Tibial artery (tissue), 4 donors: ENCODE results near the gene ALMS1.
"Not testable (repeated sequence)": the region's sequence is repeated elsewhere in the genome, so short reads cannot be mapped to it uniquely, and the experiment has no call there.

Experiments used
- DNase-seq, 2 donors: peaks; one replicate each; pipeline ENCODE4 v3.0.0-alpha.2; 2019
- H3K27ac ChIP-seq, 2 donors: fragments of 200-600 bp; sonication (generic) in 1 of 2; 1 replicate in 1 of 2; 2 replicates in 1 of 2; pipeline ENCODE4 v1.5.1; 2018 to 2019; ENCODE audit warnings: mild to moderate bottlenecking in 1 of 2
- H3K27me3 ChIP-seq, 2 donors: fragments of 200-600 bp; sonication (generic) in 1 of 2; one replicate each; pipeline versions ENCODE4 v1.5.1 to v1.6.0; 2016 to 2019
- H3K36me3 ChIP-seq, 3 donors: fragments of 200-600 bp; sonication (generic) in 2 of 3; one replicate each; pipeline ENCODE4 v1.5.1; 2016 to 2019; ENCODE audit warnings: mild to moderate bottlenecking in 2 of 3
- H3K4me1 ChIP-seq, 4 donors: fragments of 200-600 bp; sonication (generic) in 2 of 4; 1 replicate in 3 of 4; 2 replicates in 1 of 4; pipeline ENCODE4 v1.5.1; 2016 to 2019
- H3K4me3 ChIP-seq, 2 donors: fragments of 200-600 bp; sonication (generic) in 1 of 2; 1 replicate in 1 of 2; 2 replicates in 1 of 2; pipeline ENCODE4 v1.5.1; 2018 to 2019; ENCODE audit warnings: mild to moderate bottlenecking in 2 of 2
- H3K9me3 ChIP-seq, 3 donors: fragments of 200-600 bp; sonication (generic) in 1 of 3; one replicate each; pipeline ENCODE4 v1.5.1; 2016 to 2019
- intact Hi-C: fragments of 100-400 bp; cut with DNase I; formaldehyde crosslinking; loops from one replicate; pipeline ENCODE4 v1.15.0; 2023; ENCODE audit warnings: low total_unique reads
- TF ChIP-seq, protein P1 (sequence below), 2 experiments: fragments of 200-600 bp in 1 of 2; fragments of 450-650 bp in 1 of 2; IDR thresholded peaks; one replicate each; pipeline ENCODE4 v1.5.1; 2017 to 2019; ENCODE audit warnings: antibody characterized with exemption in 2 of 2, mild to moderate bottlenecking in 1 of 2, moderate library complexity in 1 of 2

The ALMS1 gene

DNA sequence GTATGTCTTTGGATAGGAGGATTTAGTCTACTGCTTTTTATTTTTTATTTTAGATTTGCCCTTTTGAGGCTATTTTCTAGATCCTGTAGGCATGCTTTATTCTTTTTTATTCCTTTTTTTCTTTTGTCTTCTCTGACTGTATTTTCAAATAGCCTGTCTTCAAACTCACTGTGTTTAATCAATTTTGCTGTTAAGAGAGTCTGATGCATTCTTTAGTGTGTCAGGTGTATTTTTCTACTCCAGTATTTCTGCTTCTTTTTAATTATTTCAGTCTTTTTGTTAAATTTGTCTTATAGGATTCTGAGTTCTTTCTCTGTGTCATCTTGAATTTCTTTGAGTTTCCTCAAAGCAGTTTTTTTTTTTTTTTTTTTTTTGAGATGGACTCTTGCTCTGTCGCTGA, 143.1 kb downstream of the ALMS1 start:
- intact Hi-C loops = no loop called here
- no peaks in the 10 kb centered on the region for H3K4me1 ChIP-seq
- H3K9me3 ChIP-seq = peaks cover 0 to 8% (median 5%) of the 10 kb centered on the region in 3 donors
- no peak overlapping the region for H3K4me3 ChIP-seq
- TF ChIP-seq, protein P1, sequence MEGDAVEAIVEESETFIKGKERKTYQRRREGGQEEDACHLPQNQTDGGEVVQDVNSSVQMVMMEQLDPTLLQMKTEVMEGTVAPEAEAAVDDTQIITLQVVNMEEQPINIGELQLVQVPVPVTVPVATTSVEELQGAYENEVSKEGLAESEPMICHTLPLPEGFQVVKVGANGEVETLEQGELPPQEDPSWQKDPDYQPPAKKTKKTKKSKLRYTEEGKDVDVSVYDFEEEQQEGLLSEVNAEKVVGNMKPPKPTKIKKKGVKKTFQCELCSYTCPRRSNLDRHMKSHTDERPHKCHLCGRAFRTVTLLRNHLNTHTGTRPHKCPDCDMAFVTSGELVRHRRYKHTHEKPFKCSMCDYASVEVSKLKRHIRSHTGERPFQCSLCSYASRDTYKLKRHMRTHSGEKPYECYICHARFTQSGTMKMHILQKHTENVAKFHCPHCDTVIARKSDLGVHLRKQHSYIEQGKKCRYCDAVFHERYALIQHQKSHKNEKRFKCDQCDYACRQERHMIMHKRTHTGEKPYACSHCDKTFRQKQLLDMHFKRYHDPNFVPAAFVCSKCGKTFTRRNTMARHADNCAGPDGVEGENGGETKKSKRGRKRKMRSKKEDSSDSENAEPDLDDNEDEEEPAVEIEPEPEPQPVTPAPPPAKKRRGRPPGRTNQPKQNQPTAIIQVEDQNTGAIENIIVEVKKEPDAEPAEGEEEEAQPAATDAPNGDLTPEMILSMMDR (IDR thresholded peaks at IDR 0.05) = no peak
- peaks cover 37 to 67% (median 52%) of the 10 kb centered on the region in 3 donors for H3K36me3 ChIP-seq
- H3K27me3 ChIP-seq = no peaks in the 10 kb centered on the region
- H3K27ac ChIP-seq = no peak overlapping the region
- DNase-seq = no peak

DNA sequence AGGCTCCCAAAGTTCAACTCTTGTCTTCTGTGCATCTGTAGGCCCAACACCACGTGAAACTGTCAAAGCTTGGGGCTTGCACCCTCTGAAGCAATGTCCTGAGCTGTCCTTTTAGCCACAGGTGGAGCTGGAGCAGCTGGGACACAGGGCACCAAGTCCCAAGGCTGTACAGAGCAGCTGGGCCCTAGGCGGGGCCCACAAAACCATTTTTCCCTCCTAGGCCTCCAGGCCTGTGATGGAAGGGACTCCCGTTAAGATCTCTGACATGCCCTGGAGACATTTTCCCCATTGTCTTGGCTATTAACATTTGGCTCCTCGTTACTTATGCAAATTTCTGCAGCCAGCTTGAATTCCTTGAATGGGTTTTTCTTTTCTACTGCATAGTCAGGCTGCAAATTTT, 145.1 kb downstream of the ALMS1 start:
- intact Hi-C loops, H3K9me3 ChIP-seq, H3K27ac ChIP-seq, DNase-seq, H3K27me3 ChIP-seq, H3K4me1 ChIP-seq, H3K4me3 ChIP-seq: not testable (repeated sequence)
- H3K36me3 ChIP-seq = peaks cover 41 to 58% (median 51%) of the 10 kb centered on the region in 3 donors

DNA sequence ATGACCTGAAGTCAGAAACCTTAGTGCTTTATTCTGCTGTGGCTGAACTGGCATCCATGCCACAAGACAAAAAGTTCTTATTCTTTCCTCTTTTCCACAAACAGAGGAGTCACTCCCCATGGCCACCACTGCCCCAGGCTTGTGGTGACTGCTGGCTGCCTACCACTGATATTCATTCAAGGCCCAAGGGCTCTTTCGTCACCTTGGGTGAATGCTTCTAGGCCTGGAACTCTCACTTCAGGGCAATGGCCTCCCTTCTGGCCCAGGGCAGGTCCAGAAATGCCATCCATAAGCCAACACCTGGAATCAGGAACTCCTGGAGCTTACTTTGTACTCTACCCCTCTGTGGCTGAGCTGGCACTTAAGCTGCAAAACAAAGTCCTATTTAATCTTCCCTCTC, 146.7 kb downstream of the ALMS1 start:
- no peaks in the 10 kb centered on the region for H3K27me3 ChIP-seq
- intact Hi-C loops = no loop called here
- TF ChIP-seq, protein P1 (IDR thresholded peaks at IDR 0.05) = no peak
- H3K27ac ChIP-seq = no peak overlapping the region
- H3K36me3 ChIP-seq = peaks cover 50 to 70% (median 57%) of the 10 kb centered on the region in 3 donors
- no peak overlapping the region for H3K4me3 ChIP-seq
- H3K4me1 ChIP-seq = no peaks in the 10 kb centered on the region
- no peak for DNase-seq
- peaks cover 0 to under 1% (median 0%) of the 10 kb centered on the region in 3 donors for H3K9me3 ChIP-seq

DNA sequence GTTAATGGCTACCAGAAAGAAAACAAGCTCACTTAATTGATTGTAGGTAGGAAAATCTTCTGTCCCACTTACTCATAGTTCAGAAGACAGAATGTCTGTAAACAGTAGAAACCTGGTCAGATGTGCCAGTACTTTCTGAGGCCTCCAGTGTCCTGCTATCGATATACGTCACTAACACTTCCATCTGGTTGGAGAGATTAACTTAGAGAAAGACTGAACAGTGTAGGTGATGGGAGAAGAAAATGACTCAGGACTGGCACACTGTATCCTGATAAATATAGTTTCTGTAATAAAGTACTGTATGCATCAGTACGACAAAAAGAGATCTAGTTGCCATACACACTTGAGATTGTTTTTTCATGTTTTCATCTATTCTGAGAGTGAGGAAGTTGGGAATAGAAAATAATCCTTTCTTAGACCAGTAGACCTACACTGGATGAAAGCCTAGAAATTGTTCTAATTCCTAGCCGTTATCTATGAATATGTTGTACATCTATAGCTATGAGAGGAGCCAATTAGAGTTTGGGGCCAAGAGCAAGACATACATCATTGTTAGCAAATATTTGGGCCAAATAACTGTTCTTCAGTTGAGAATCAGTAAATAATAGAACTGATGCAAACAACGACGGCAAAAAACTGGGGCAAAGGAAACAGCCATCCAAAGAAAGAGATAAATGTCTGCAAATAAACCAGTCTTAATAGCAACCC, 150.7 kb downstream of the ALMS1 start:
- no peak overlapping the region for H3K27ac ChIP-seq
- intact Hi-C loops = no loop called here
- no peak for DNase-seq
- H3K4me3 ChIP-seq = no peak overlapping the region
- no peaks in the 10 kb centered on the region for H3K27me3 ChIP-seq
- TF ChIP-seq, protein P1 (IDR thresholded peaks at IDR 0.05) = no peak
- H3K36me3 ChIP-seq = peaks cover 51 to 64% (median 54%) of the 10 kb centered on the region in 3 donors
- no peaks in the 10 kb centered on the region for H3K4me1 ChIP-seq
- H3K9me3 ChIP-seq = peaks cover 0 to 7% (median 5%) of the 10 kb centered on the region in 3 donors

DNA sequence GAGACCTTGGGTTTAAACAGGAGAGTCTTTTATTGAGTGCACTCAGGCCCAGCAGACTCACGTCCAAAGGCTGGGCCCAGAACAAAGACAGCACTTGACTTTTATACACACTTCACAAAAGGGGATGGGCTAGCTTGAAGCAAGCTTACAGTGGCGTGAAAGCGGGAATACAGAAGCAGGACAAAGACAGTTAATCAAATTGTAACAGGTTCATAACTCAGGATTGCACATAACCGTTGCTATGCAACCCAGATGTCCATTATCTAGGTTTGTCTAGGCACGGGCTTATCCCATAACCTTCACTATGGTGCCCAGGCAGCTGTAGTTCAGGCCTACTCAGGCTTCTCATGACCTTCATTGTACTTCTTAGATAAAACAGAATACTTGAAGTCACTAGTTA, 175.2 kb downstream of the ALMS1 start:
- peaks cover 8 to 42% (median 41%) of the 10 kb centered on the region in 3 donors for H3K36me3 ChIP-seq
- H3K4me1 ChIP-seq, H3K27me3 ChIP-seq, intact Hi-C loops, H3K9me3 ChIP-seq, H3K27ac ChIP-seq, H3K4me3 ChIP-seq, DNase-seq: not testable (repeated sequence)

DNA sequence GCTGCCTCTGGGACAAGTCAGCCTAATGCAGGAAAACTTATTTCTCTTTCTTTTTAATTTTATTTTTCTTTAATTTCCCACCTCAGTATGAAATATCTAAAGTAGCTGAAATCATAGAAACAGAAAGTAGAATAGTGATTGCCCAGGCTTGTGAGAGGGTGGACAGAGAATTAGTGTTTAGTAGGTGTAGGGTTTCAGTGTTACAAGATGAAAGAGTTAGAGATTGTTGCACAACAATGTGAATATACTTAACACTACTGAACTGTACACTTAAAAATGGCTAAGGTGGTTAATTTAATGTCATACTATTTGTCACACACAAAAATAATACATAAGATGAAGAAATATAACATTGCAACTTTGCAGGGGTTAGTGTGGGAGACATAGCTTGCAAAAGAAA, 175.8 kb downstream of the ALMS1 start:
- H3K4me1 ChIP-seq = no peaks in the 10 kb centered on the region
- DNase-seq = no peak
- intact Hi-C loops = no loop called here
- TF ChIP-seq, protein P1 (IDR thresholded peaks at IDR 0.05) = no peak
- H3K9me3 ChIP-seq = no peaks in the 10 kb centered on the region
- H3K36me3 ChIP-seq = peaks cover 8 to 42% (median 41%) of the 10 kb centered on the region in 3 donors
- no peaks in the 10 kb centered on the region for H3K27me3 ChIP-seq
- H3K27ac ChIP-seq = no peak overlapping the region
- no peak overlapping the region for H3K4me3 ChIP-seq
